DLD1 (cell line): Measurements from ENCODE around the gene KLHDC4.
"Not testable (repeated sequence)": the region's sequence is repeated elsewhere in the genome, so short reads cannot be mapped to it uniquely, and the experiment has no call there.

Source experiments
- in situ Hi-C: cut with HindIII; loops from 2 replicates; pipeline ENCODE4 v1.10.0; 2017; ENCODE audit warnings: low sequenced_read_pairs

Gene KLHDC4

GRCh38 chr16:87686697-87687096 lies 79.1 kb downstream of the KLHDC4 start:
- in situ Hi-C loops: no loop called here

GRCh38 chr16:87685766-87686165 lies 80.0 kb downstream of the KLHDC4 start:
- in situ Hi-C loops: no loop called here

- in situ Hi-C loops: no loop called here
Observed at GRCh38 chr16:87685405-87685755, 80.4 kb downstream of the KLHDC4 start.

GRCh38 chr16:87684711-87685404 lies 80.9 kb downstream of the KLHDC4 start:
- in situ Hi-C loops: no loop called here

- in situ Hi-C loops: no loop called here
Observed at GRCh38 chr16:87684106-87684677, 81.6 kb downstream of the KLHDC4 start.

GRCh38 chr16:87682852-87683399 lies 82.9 kb downstream of the KLHDC4 start:
- in situ Hi-C loops: no loop called here

GRCh38 chr16:87681981-87682570 lies 83.7 kb downstream of the KLHDC4 start:
- in situ Hi-C loops: no loop called here

GRCh38 chr16:87681051-87681602 lies 84.7 kb downstream of the KLHDC4 start:
- in situ Hi-C loops: not testable (repeated sequence)

- in situ Hi-C loops: no loop called here
Observed at GRCh38 chr16:87680272-87680644, 85.5 kb downstream of the KLHDC4 start.

GRCh38 chr16:87679593-87680271 lies 86.1 kb downstream of the KLHDC4 start:
- in situ Hi-C loops: no loop called here

GRCh38 chr16:87678618-87679017 lies 87.2 kb downstream of the KLHDC4 start:
- in situ Hi-C loops: no loop called here

- in situ Hi-C loops: no loop called here
Observed at GRCh38 chr16:87677830-87678229, 88.0 kb downstream of the KLHDC4 start.

- in situ Hi-C loops: no loop called here
Observed at GRCh38 chr16:87675111-87675719, 90.6 kb downstream of the KLHDC4 start.

- in situ Hi-C loops: no loop called here
Observed at GRCh38 chr16:87674419-87674818, 91.4 kb downstream of the KLHDC4 start.

GRCh38 chr16:87671715-87672270 lies 94.0 kb downstream of the KLHDC4 start:
- in situ Hi-C loops: no loop called here

- in situ Hi-C loops: no loop called here
Observed at GRCh38 chr16:87671221-87671620, 94.6 kb downstream of the KLHDC4 start.

GRCh38 chr16:87669672-87670071 lies 96.1 kb downstream of the KLHDC4 start:
- in situ Hi-C loops: no loop called here

GRCh38 chr16:87667946-87668345 lies 97.8 kb downstream of the KLHDC4 start:
- in situ Hi-C loops: no loop called here

GRCh38 chr16:87667443-87667842 lies 98.3 kb downstream of the KLHDC4 start:
- in situ Hi-C loops: no loop called here

- in situ Hi-C loops: no loop called here
Observed at GRCh38 chr16:87666919-87667318, 98.9 kb downstream of the KLHDC4 start.

GRCh38 chr16:87665193-87665592 lies 100.6 kb downstream of the KLHDC4 start:
- in situ Hi-C loops: no loop called here
